Activated CD4-positive, alpha-beta memory T cell treated with anti-CD3 and anti-CD28 coated beads, Interleukin-2, amount 10 ng/mL, durations not matched to agents 7 days and 5 days (primary cell): ENCODE data around the gene SNX3. TPM values are rescaled to one million over a fixed set of nuclear protein-coding genes. Genes with fewer than 3 reads are reported as not detected.

Experiments used
- CTCF ChIA-PET: fragments of 350-600 bp; sonication (Branson Sonifier 250); formaldehyde crosslinking; loops from one replicate; lab custom pipeline; 2021; ENCODE audit warnings: antibody characterized with exemption, inconsistent platforms; lab: Charles Lee
- POLR2A ChIA-PET: fragments of 350-600 bp; sonication (Branson Sonifier 250); formaldehyde crosslinking; loops from one replicate; lab custom pipeline; 2021; ENCODE audit warnings: antibody characterized with exemption; lab: Charles Lee
- DNase-seq: peaks from one replicate; pipeline ENCODE4 v3.0.0-alpha.2; 2020
- H3K27ac Mint-ChIP-seq: one replicate; pipeline ENCODE4 v1.8.0; 2021; ENCODE audit warnings: mild to moderate bottlenecking, mixed read lengths
- H3K27me3 Mint-ChIP-seq: one replicate; pipeline ENCODE4 v1.8.0; 2021; ENCODE audit warnings: mixed read lengths
- H3K36me3 Mint-ChIP-seq: one replicate; pipeline ENCODE4 v1.8.0; 2021; ENCODE audit warnings: low read depth, mixed read lengths
- H3K4me1 Mint-ChIP-seq: one replicate; pipeline ENCODE4 v1.8.0; 2021; ENCODE audit warnings: mixed read lengths
- H3K4me3 Mint-ChIP-seq: one replicate; pipeline ENCODE4 v1.8.0; 2021; ENCODE audit warnings: mild to moderate bottlenecking, mixed read lengths
- H3K9me3 Mint-ChIP-seq: one replicate; pipeline ENCODE4 v1.8.0; 2021; ENCODE audit warnings: mixed read lengths
- total RNA-seq, 2 experiments: library from RNA; stranded (reverse); gene quantifications; one replicate each; pipeline ENCODE4 v1.2.3, GENCODE V29; 2021

The SNX3 gene
- total RNA-seq, 2 experiments from 2014 or later: 85.0 to 86.3 TPM

DNA sequence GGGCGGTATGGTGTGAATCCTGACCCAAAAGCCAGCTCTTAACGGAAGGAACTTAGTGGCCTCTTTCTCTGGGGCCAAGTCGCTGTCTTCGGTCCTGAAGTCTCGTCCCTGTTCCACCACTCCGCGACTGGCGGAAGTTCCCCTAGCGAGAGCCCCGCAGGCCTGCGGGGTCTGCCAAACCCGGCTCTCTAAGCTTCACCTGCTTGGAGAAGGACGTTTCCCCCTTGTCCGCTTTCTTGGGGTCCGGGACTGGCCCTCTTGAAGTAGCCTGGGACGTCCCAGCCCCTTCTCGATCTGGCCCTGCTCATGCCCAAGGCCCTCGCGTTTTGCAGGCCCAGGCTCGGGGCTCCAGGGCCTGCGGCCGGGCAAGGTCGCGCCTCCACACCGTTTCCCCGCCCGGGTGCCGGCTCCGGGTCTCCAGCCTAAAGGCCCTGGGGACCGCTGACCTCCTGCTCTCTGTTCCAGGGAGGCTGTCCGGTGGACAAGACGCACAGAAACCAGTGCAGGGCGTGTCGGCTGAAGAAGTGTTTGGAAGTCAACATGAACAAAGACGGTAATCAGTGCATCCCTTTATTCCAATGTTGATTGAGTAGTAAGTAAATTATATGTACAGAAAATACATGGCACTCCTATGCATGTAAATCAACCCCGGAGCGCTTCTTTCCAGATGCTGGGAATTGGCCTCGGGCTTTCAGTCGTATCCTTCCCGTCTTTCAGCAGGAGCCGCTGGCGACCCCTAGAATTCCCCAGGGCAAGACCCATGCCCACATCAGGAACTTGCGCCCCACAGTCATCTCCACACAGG is 86.3 kb downstream of the SNX3 start:
- H3K4me3 Mint-ChIP-seq: no peak overlapping the region
- H3K9me3 Mint-ChIP-seq: no peaks in the 10 kb centered on the region
- H3K36me3 Mint-ChIP-seq: peaks cover 6% of the 10 kb centered on the region
- DNase-seq: peak; percentile 38
- H3K27ac Mint-ChIP-seq: no peak overlapping the region
- H3K4me1 Mint-ChIP-seq: peaks cover 18% of the 10 kb centered on the region
- CTCF ChIA-PET: interaction anchor here (1.2 kb wide), 1 partner anchor 899 kb away, joined by 3 read pairs; no protein-coding TSS in a partner anchor
- H3K27me3 Mint-ChIP-seq: peaks cover 85% of the 10 kb centered on the region
- POLR2A ChIA-PET: no interaction called here

DNA sequence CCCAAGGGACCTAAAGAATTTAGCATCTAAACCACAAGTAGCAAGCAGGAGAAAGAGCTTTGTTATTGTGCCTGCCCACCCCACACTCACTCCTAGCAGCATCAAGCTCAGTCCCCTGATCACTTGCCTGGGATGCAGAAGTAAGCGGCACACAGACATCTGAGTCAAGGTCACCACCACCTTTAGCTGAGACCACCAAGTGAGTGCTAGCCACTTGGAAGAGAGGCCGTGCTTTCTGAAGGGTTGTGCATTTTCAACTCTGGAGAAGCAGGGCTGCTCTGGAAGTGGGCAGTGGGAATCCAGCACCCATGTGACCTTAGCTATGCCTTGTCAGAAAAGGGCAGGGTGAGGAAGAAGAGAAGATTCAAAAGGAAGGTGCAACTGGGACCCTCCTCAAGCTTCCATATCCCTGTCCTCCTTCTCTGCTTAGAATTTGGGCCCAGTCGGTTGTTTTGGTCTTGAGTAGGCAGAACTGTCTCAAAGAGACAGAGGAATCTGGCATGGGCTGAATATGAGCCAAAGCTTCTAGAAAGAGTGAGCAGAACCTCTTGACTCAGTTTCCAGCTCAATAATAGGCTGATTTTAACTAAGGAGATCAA is 88.8 kb downstream of the SNX3 start:
- POLR2A ChIA-PET: interaction anchor here (0.5 to 1.0 kb wide), 2 partner anchors 9 to 40 kb away, joined by 4 read pairs; no protein-coding TSS in a partner anchor
- H3K27ac Mint-ChIP-seq: no peak overlapping the region
- H3K4me1 Mint-ChIP-seq: peaks cover 32% of the 10 kb centered on the region
- H3K36me3 Mint-ChIP-seq: peaks cover 9% of the 10 kb centered on the region
- no peak for DNase-seq
- no peak overlapping the region for H3K4me3 Mint-ChIP-seq
- no peaks in the 10 kb centered on the region for H3K9me3 Mint-ChIP-seq
- peaks cover 88% of the 10 kb centered on the region for H3K27me3 Mint-ChIP-seq
- CTCF ChIA-PET: interaction anchor here (0.6 to 1.1 kb wide), 3 partner anchors 13 to 1319 kb away, joined by 3 to 4 read pairs (median 3); no protein-coding TSS in a partner anchor

DNA sequence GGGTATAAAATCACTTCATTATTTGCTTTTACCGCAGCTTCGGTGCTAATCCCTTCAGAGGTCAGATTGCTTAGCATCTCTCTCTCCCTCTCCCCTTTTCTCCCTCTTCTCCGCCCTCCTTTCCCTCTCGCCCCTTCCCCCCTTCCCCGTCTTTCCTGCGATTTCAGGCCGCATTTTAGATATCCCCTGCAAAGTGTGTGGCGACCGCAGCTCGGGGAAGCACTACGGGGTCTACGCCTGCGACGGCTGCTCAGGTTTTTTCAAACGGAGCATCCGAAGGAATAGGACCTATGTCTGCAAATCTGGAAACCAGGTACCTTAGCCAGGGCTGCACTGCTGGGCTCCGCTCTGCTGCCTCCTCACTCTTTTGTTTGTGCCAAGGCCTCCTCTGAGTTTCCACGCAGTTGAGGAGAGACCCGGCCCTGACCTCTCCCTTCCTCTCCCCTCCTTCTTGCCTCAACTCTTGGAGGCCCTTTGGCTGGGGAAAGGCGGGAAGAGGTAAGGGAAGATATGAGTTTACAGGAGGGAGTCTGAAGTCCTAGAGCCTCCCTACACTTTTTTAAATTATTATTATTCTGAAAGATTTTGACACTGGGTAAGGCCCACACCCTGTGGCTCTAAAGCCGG is 89.4 kb downstream of the SNX3 start:
- H3K27ac Mint-ChIP-seq: no peak overlapping the region
- H3K27me3 Mint-ChIP-seq: peaks cover 86% of the 10 kb centered on the region
- ChIA-PET POLR2A (interaction anchor here (1.0 kb wide), 1 partner anchor 8 kb away, joined by 4 read pairs; no protein-coding TSS in a partner anchor), CTCF (interaction anchor here (1.1 kb wide), 2 partner anchors 12 to 322 kb away, joined by 3 to 4 read pairs; no protein-coding TSS in a partner anchor)
- peaks cover 35% of the 10 kb centered on the region for H3K4me1 Mint-ChIP-seq
- H3K4me3 Mint-ChIP-seq: no peak overlapping the region
- no peak for DNase-seq
- peaks cover 10% of the 10 kb centered on the region for H3K36me3 Mint-ChIP-seq
- H3K9me3 Mint-ChIP-seq: no peaks in the 10 kb centered on the region

DNA sequence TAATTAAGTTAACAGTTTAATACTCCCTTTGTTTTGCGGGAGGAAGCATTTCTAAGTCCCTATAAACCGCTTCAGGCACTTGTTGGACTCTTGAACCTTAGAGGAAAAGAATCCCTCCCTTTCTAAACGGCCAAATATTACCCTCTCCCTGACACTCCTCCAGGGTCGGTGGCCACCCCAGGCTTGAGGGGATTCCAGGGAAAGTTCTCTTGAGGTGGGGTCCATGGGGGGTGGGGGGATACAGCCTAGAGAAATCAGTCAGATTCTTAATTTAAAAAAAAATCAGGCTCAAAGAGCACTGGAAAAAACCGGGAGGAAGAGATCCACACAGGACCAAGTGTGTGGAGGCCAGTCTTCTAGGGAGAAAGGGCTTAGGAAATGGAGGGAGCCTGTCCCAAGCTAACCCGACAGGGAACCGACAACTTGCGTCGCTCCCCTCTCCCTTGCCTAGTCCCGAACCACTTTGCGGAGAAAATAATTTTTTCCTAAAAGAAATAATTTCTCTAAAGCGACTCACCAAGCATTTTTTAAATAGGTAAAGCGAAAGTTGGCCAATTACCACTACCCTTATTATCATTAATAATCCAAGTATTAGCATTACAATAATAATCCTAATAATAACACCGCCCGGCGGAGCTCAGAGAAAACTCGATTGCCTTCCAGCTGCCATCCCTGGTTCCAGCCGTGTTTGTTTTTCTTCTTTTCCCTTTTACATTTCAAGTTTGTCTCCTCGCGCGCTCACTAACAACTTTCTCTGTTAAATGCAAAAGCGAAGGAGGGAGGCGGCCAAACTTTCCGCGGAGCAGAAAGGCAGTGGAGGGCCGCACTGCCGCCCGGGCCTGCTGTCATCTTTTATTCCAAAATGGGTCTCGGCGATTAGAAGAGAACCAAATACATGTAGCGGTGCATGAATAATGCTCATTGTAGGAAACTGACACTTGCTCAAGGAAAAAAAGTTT is 90.2 kb downstream of the SNX3 start:
- ChIA-PET CTCF (interaction anchor here (1.1 kb wide), 1 partner anchor 11 kb away, joined by 3 read pairs; no protein-coding TSS in a partner anchor), POLR2A (no interaction called here)
- Mint-ChIP-seq H3K27ac (no peak overlapping the region), H3K27me3 (peaks cover 86% of the 10 kb centered on the region), H3K9me3 (no peaks in the 10 kb centered on the region), H3K4me1 (peaks cover 36% of the 10 kb centered on the region), H3K4me3 (no peak overlapping the region), H3K36me3 (peaks cover 8% of the 10 kb centered on the region)
- no peak for DNase-seq

DNA sequence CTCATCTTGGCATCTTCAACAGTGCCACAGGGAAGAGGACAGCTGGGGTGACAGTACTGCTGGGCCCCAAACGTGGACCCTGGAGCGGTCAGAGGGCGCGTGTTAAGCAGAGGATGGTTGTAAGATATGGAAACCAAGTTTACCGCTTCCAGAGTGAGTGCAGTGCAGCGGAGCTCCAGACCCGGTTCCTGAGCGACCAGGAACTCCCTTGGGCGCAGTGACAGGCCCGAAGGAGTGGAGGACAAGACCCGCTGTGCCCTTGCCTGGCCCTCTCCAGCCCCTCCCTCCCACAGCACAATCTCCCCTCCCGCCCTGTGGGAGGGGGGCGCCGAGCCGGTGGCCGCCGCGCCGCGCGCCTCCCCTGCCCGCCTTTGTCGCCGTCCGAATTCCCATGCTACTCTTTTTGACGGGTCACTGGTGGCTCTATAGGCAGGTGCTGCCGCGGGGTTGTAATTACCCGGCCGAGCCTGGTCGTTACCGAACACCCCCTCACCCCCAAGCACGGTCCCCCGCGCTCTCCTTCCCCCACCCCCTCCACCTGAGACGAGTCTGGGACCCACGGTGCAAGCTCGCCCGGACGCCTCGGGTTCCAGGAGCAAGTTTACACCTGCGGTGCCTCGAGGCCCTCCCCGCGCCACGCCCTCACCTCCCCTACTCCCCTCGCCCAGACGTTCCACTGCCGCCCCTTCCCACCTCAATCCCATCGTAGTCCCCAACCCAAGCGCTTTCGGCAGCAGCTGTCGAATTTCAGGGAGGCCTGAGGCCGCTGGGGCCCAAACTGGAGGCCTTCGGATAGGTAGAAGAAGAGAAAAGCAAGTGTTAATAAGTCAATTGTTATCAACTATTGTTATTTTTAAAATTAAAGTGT is 91.1 kb downstream of the SNX3 start:
- CTCF ChIA-PET: no interaction called here

DNA sequence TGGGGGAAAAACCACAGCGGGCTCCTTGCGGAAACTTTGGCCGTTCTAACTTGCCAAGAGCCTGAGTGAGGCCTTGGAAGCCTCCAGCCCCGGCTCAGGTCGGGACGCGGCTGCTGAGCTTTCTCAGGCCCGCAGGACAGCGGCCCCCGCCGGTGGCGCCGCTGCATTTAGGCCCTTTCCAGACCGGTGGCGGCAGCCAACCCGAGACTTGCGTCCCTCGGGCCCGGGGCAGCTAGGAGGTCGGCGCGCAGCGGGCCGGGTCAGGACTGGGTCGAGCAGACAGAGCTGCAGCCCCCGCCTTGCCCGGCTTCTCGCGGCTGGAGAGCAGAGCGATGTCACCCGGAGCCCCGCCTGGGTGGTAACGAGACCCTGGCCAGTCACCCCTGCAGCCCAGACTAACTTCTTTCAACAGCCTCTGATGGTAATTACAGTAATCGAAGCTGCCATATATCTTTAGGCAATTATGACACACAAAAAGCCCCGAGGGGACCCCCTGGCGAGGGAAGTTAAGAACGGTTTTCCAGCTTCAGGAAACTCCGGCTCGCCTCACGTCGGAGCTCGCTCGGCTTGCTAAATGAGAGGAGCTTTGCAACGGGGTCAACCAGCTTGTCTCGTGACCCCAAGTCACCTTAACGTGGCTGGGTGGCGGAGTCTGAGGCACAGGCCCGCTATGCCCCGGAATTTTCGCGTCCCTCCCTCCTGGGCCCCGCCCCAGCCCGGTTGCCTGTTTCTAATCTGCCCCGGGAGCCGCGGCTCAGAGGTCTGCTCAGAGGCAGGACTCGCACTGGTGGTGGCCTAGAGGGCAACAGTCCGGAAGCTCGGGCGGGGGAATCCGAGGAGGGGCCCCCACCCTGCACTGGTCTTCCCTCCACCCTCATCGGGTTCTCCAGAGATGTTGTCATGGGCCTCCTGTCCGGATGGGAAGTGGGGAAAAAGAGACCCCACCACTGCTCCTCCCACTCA is 92.1 kb downstream of the SNX3 start:
- ChIA-PET POLR2A (interaction anchor here (1.2 kb wide), 1 partner anchor 126 kb away, joined by 3 read pairs; the partner anchor contains the start of gene AFG1L), CTCF (interaction anchor here (1.3 kb wide), 1 partner anchor 10 kb away, joined by 5 read pairs; no protein-coding TSS in a partner anchor)
- peaks cover 89% of the 10 kb centered on the region for H3K27me3 Mint-ChIP-seq
- H3K36me3 Mint-ChIP-seq: peaks cover 7% of the 10 kb centered on the region
- peak overlapping the region; percentile 17 for H3K4me3 Mint-ChIP-seq
- H3K9me3 Mint-ChIP-seq: no peaks in the 10 kb centered on the region
- peaks cover 34% of the 10 kb centered on the region for H3K4me1 Mint-ChIP-seq
- H3K27ac Mint-ChIP-seq: peak overlapping the region; percentile 16
- no peak for DNase-seq

More for the DNA sequence above, 91.1 kb downstream of the SNX3 start:
- Mint-ChIP-seq H3K4me1 (peaks cover 34% of the 10 kb centered on the region), H3K9me3 (no peaks in the 10 kb centered on the region), H3K36me3 (peaks cover 9% of the 10 kb centered on the region), H3K4me3 (no peak overlapping the region), H3K27ac (no peak overlapping the region), H3K27me3 (peaks cover 86% of the 10 kb centered on the region)
- POLR2A ChIA-PET: interaction anchor here (1.2 kb wide), 1 partner anchor 125 kb away, joined by 3 read pairs; the partner anchor contains the start of gene AFG1L
- DNase-seq: no peak

DNA sequence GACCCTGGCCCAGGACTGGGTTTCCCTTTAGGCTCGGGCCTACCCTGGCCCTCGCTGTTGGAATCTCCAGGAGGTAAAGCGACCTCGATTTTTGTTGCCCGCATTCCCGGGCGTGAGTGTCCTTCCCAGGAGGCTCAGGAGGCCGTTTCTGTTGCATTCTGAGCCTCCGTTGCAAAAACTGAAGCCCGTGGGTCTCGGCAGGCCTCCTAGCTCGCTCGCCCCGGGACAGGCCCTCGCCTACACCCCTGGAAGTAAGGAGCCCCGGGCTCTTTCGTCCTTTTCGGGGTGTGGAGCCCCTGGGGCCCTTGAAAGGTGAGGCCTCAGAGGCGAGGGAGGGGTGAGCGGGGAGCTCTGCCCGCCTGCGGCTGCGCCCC is 92.8 kb downstream of the SNX3 start:
- no peak overlapping the region for H3K27ac Mint-ChIP-seq
- POLR2A ChIA-PET: interaction anchor here (1.2 kb wide), 1 partner anchor 127 kb away, joined by 3 read pairs; the partner anchor contains the start of gene AFG1L
- no peak overlapping the region for H3K4me3 Mint-ChIP-seq

DNA sequence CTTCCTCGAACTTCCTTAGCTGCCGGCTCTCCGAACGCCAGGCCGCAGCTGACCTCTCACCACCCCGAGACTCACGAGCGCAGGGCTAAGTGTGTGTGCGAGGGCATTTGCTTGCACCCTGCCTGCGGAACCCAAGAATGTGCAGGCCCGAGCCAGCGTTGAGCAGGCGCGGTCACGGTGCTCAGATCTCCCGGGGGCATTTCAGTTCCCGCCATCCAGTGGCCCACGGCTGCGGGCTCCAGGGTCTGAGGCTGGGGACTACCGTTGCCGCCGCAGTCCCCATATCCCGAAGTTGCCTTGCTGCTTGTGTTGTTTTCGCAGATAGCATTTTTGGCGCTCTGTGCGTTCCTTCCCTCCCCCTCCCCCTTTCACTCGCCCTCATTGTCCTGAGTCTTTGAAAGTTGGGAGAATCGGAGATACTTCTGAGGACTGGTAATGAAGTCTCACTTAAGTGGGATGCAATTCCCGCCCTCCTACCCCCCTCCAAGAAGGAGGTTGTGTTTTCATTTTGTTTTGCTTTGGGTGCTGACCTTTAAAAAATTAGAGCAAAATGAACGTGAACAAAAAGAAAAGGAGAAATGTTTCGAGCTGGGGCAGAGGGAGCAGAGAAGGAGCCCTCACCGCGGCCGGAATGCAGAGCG is 93.3 kb downstream of the SNX3 start:
- H3K27me3 Mint-ChIP-seq: peaks cover 93% of the 10 kb centered on the region
- H3K4me1 Mint-ChIP-seq: peaks cover 35% of the 10 kb centered on the region
- H3K9me3 Mint-ChIP-seq: no peaks in the 10 kb centered on the region
- POLR2A ChIA-PET: interaction anchor here (1.0 kb wide), 1 partner anchor 11 kb away, joined by 3 read pairs; no protein-coding TSS in a partner anchor
- peak overlapping the region; percentile 3 for H3K4me3 Mint-ChIP-seq
- CTCF ChIA-PET: interaction anchor here (1.3 kb wide), 1 partner anchor 9 kb away, joined by 5 read pairs; no protein-coding TSS in a partner anchor
- no peak for DNase-seq
- peaks cover 7% of the 10 kb centered on the region for H3K36me3 Mint-ChIP-seq
- H3K27ac Mint-ChIP-seq: peak overlapping the region; percentile 19

More for the DNA sequence above, 92.8 kb downstream of the SNX3 start:
- peaks cover 93% of the 10 kb centered on the region for H3K27me3 Mint-ChIP-seq
- no peak for DNase-seq
- H3K9me3 Mint-ChIP-seq: no peaks in the 10 kb centered on the region
- H3K4me1 Mint-ChIP-seq: peaks cover 35% of the 10 kb centered on the region
- CTCF ChIA-PET: interaction anchor here (1.3 kb wide), 1 partner anchor 9 kb away, joined by 5 read pairs; no protein-coding TSS in a partner anchor
- H3K36me3 Mint-ChIP-seq: peaks cover 7% of the 10 kb centered on the region

DNA sequence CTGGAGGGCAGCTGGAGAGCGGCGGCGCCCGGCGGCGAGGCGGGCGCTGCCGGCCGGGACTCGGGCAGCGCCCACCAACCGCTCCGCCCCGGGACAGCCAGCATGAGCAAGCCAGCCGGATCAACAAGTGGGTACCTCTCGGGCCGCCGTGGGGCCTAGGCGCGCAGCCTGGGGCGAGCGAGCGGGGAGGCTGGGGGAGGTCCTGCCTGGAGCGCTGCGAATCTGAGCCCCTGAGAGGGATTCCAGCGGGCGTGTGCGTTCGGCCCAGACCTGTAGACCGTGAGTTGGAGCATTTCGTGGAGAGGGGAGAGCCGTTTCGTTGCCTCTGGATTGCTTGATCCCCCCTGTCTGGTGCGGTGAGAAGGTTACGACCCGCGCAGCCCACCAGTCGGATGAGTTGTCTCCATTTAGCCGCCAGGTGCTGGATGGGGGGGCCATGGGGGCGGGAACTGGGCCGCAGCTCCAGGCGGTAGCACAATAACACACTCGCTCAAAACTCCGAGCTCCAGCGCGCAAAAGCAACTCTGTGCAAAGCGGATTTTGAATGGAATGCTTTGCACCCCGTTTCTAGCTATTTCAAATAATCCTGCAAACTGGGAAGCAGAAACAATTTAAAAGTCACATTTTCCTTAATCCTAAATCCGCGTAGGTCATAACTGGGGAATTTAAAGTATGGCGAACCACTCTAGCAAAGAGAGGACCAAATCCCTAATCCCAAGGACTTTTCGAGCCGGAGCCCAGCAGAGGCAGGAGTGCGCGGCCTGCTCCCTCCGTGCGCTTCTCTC is 94.0 kb downstream of the SNX3 start:
- DNase-seq: no peak

More for the DNA sequence above, 94.0 kb downstream of the SNX3 start:
- H3K27me3 Mint-ChIP-seq: peaks cover 92% of the 10 kb centered on the region
- H3K36me3 Mint-ChIP-seq: peaks cover 7% of the 10 kb centered on the region
- POLR2A ChIA-PET: interaction anchor here (1.0 kb wide), 1 partner anchor 11 kb away, joined by 3 read pairs; no protein-coding TSS in a partner anchor
- H3K4me1 Mint-ChIP-seq: peaks cover 35% of the 10 kb centered on the region
- peak overlapping the region; percentile 19 for H3K27ac Mint-ChIP-seq
- CTCF ChIA-PET: interaction anchor here (1.2 kb wide), 1 partner anchor 325 kb away, joined by 3 read pairs; no protein-coding TSS in a partner anchor
- no peaks in the 10 kb centered on the region for H3K9me3 Mint-ChIP-seq
- H3K4me3 Mint-ChIP-seq: peak overlapping the region; percentile 3
